Endodermal cell (in vitro differentiated cells): ENCODE results near the gene NUP42. TPM values are rescaled to one million over a fixed set of nuclear protein-coding genes. Genes with fewer than 3 reads are reported as not detected.

Experiments
- DNase-seq: peaks from one replicate; pipeline ENCODE4 v3.0.0-alpha.2; 2017
- H3K27ac ChIP-seq: 2 replicates; pipeline ENCODE4 v1.5.1; 2013; ENCODE audit warnings: mild to moderate bottlenecking, low read depth, low read length, moderate library complexity
- H3K27me3 ChIP-seq: 2 replicates; pipeline ENCODE4 v1.6.1; 2013; ENCODE audit warnings: mild to moderate bottlenecking, low read length, moderate library complexity; ENCODE audit not compliant: insufficient read depth, control insufficient read depth, poor library complexity, severe bottlenecking
- H3K36me3 ChIP-seq: 2 replicates; pipeline ENCODE4 v1.7.0; 2013; ENCODE audit warnings: mild to moderate bottlenecking, low read length, moderate library complexity; ENCODE audit not compliant: control insufficient read depth, insufficient read depth
- H3K4me1 ChIP-seq: one replicate; pipeline ENCODE4 v1.7.0; 2013; ENCODE audit warnings: low read length; ENCODE audit not compliant: control insufficient read depth, insufficient read depth
- H3K4me3 ChIP-seq: 2 replicates; pipeline ENCODE4 v1.5.1; 2013; ENCODE audit warnings: mild to moderate bottlenecking, low read length, moderate library complexity
- H3K9ac ChIP-seq: 2 replicates; pipeline ENCODE4 v1.6.1; 2013; ENCODE audit warnings: mild to moderate bottlenecking, low read length, moderate library complexity; ENCODE audit not compliant: poor library complexity, severe bottlenecking; ENCODE audit errors: extremely low read depth
- H3K9me3 ChIP-seq: 2 replicates; pipeline ENCODE4 v1.6.1; 2013; ENCODE audit warnings: mild to moderate bottlenecking, low read length, moderate library complexity; ENCODE audit not compliant: control insufficient read depth
- H3K27ac Mint-ChIP-seq: 2 replicates; pipeline ENCODE4 v1.8.0; 2020; ENCODE audit warnings: mixed read lengths
- H3K27me3 Mint-ChIP-seq: 2 replicates; pipeline ENCODE4 v1.8.0; 2021; ENCODE audit warnings: mild to moderate bottlenecking, mixed read lengths; ENCODE audit not compliant: insufficient read depth
- H3K36me3 Mint-ChIP-seq: 2 replicates; pipeline ENCODE4 v1.8.0; 2020; ENCODE audit warnings: low read depth, mixed read lengths
- H3K4me1 Mint-ChIP-seq: 2 replicates; pipeline ENCODE4 v1.8.0; 2020; ENCODE audit warnings: mixed read lengths
- H3K4me3 Mint-ChIP-seq: 2 replicates; pipeline ENCODE4 v1.8.0; 2020; ENCODE audit warnings: mild to moderate bottlenecking, moderate library complexity, mixed read lengths
- H3K9me3 Mint-ChIP-seq: 2 replicates; pipeline ENCODE4 v1.8.0; 2020; ENCODE audit warnings: mild to moderate bottlenecking, mixed read lengths
- CTCF ChIP-seq: fragments of 200-600 bp; sonication (generic); conservative IDR thresholded peaks from 2 replicates; pipeline ENCODE4 v1.5.0; 2021; ENCODE audit warnings: antibody characterized with exemption, mild to moderate bottlenecking
- WGBS, 2 experiments: methylation state at CpG; one replicate each; pipeline versions ENCODE4 v1.1.5 to v1.1.7; 2013; ENCODE audit warnings: missing lambda C conversion rate in 2 of 2, mixed read lengths in 1 of 2; ENCODE audit not compliant: insufficient coverage in 1 of 2, insufficient read length in 1 of 2; 5-methylcytosine and 5-hydroxymethylcytosine counted together
- total RNA-seq, 2 donors: library from RNA; stranded (reverse); fragmentation: NEBNext Ultra II Directional in 1 of 2; extraction: Animal tissue kit (Norgen Biotek cat#: 25700) in 1 of 2; gene quantifications; 2 replicates in 1 of 2; 3 replicates in 1 of 2; pipeline ENCODE4 v1.2.1, GENCODE V29; 2021

The NUP42 gene
- total RNA-seq, 2 donors from 2014 or later = 26.3 to 31.3 TPM

- Mint-ChIP-seq H3K4me1 (peaks cover 3% of the 10 kb centered on the region), H3K9me3 (no peaks in the 10 kb centered on the region), H3K4me3 (no peak overlapping the region), H3K36me3 (no peaks in the 10 kb centered on the region), H3K27me3 (peaks cover 15% of the 10 kb centered on the region), H3K27ac (no peak overlapping the region)
- Histone ChIP-seq H3K4me1 (no peaks in the 10 kb centered on the region), H3K9ac (no peak overlapping the region), H3K27ac (no peak overlapping the region), H3K9me3 (no peaks in the 10 kb centered on the region), H3K4me3 (no peak overlapping the region), H3K27me3 (no peaks in the 10 kb centered on the region), H3K36me3 (no peaks in the 10 kb centered on the region)
- 81 to 96% methylated on average over 2 to 3 of the region's 3 CpGs for WGBS, 2 experiments
- TF ChIP-seq CTCF = no peak
- DNase-seq = no peak
Observed at GRCh38 chr7:23242321-23242720, 60.5 kb downstream of the NUP42 start.

- Histone ChIP-seq H3K27me3 (peaks cover 4% of the 10 kb centered on the region), H3K4me1 (no peaks in the 10 kb centered on the region), H3K4me3 (no peak overlapping the region), H3K9me3 (no peaks in the 10 kb centered on the region), H3K9ac (no peak overlapping the region), H3K36me3 (no peaks in the 10 kb centered on the region), H3K27ac (no peak overlapping the region)
- H3K36me3 Mint-ChIP-seq = no peaks in the 10 kb centered on the region
- no peaks in the 10 kb centered on the region for H3K9me3 Mint-ChIP-seq
- no peak for TF ChIP-seq CTCF
- no peak overlapping the region for H3K4me3 Mint-ChIP-seq
- peaks cover 4% of the 10 kb centered on the region for H3K4me1 Mint-ChIP-seq
- H3K27me3 Mint-ChIP-seq = peaks cover 20% of the 10 kb centered on the region
- 94 to 96% methylated on average over 3 to 4 of the region's 4 CpGs for WGBS, 2 experiments
- no peak for DNase-seq
- H3K27ac Mint-ChIP-seq = no peak overlapping the region
Observed at GRCh38 chr7:23242935-23243334, 61.1 kb downstream of the NUP42 start.

GRCh38 chr7:23246555-23246954, 64.7 kb downstream of the NUP42 start, which contains the start of gene GPNMB:
Gene GPNMB, plus strand, starts transcription at chr7:23246775. Its CDS starts 83 bp downstream, at chr7:23246858.
- Mint-ChIP-seq H3K36me3 (no peaks in the 10 kb centered on the region), H3K9me3 (peaks cover 5% of the 10 kb centered on the region), H3K27ac (no peak within 1 kb of the TSS), H3K27me3 (peaks cover 49% of the 10 kb centered on the region), H3K4me1 (peaks cover 7% of the 10 kb centered on the region), H3K4me3 (peak within 1 kb of the TSS; percentile 58)
- Histone ChIP-seq H3K9me3 (peaks cover 6% of the 10 kb centered on the region), H3K4me3 (no peak within 1 kb of the TSS), H3K27ac (no peak within 1 kb of the TSS), H3K9ac (no peak within 1 kb of the TSS), H3K27me3 (peaks cover 9% of the 10 kb centered on the region), H3K4me1 (no peaks in the 10 kb centered on the region), H3K36me3 (no peaks in the 10 kb centered on the region)
- no peak for DNase-seq
- TF ChIP-seq CTCF = no peak
- 84 to 87% methylated on average over 4 to 7 of the region's 7 CpGs for WGBS, 2 experiments
